ENCODE measurements around the gene ADGRL2. TPM values are rescaled to one million over a fixed set of nuclear protein-coding genes. Genes with fewer than 3 reads are reported as not detected.

Gene ADGRL2
- total and polyA plus RNA-seq, 9 of the 15 experiments (the other 6 are each of a cell fraction or from before 2014, with no cell fraction given): 0.03 to 0.15 (median 0.13) TPM; not detected in 6

- TF ChIP-seq, protein P1, sequence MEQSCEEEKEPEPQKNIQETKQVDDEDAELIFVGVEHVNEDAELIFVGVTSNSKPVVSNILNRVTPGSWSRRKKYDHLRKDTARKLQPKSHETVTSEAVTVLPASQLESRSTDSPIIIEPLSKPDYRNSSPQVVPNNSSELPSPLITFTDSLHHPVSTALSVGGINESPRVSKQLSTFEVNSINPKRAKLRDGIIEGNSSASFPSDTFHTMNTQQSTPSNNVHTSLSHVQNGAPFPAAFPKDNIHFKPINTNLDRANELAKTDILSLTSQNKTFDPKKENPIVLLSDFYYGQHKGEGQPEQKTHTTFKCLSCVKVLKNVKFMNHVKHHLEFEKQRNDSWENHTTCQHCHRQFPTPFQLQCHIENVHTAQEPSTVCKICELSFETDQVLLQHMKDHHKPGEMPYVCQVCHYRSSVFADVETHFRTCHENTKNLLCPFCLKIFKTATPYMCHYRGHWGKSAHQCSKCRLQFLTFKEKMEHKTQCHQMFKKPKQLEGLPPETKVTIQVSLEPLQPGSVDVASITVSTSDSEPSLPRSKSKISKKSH (CRISPR knock-in tag; IDR thresholded peaks at IDR 0.05): no peak
Measured at GRCh38 chr1:81756872-81757271, 43.9 kb upstream of the ADGRL2 start (continued).

GRCh38 chr1:81757398-81758020 is 43.2 kb upstream of the ADGRL2 start:
- no TSS peak for BruUV-seq (replicated peaks)
- 0% methylated on average over 8 of the region's 8 CpGs for WGBS (ENCODE audit: insufficient coverage, low coverage, missing lambda C conversion rate)
- no peak for TF ChIP-seq PHF8 (IDR thresholded peaks at IDR 0.05; ENCODE audit: borderline replicate concordance, low read length)
- no peak for TF ChIP-seq PHB2 (IDR thresholded peaks at IDR 0.05; ENCODE audit: low read depth)
- TF ChIP-seq ZNF584 (CRISPR knock-in tag; IDR thresholded peaks at IDR 0.05; ENCODE audit: low read depth): no peak
- TF ChIP-seq, protein P2, sequence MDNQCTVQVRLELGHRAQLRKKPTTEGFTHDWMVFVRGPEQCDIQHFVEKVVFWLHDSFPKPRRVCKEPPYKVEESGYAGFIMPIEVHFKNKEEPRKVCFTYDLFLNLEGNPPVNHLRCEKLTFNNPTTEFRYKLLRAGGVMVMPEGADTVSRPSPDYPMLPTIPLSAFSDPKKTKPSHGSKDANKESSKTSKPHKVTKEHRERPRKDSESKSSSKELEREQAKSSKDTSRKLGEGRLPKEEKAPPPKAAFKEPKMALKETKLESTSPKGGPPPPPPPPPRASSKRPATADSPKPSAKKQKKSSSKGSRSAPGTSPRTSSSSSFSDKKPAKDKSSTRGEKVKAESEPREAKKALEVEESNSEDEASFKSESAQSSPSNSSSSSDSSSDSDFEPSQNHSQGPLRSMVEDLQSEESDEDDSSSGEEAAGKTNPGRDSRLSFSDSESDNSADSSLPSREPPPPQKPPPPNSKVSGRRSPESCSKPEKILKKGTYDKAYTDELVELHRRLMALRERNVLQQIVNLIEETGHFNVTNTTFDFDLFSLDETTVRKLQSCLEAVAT (IDR thresholded peaks at IDR 0.05): no peak
- TF ChIP-seq SMARCB1 (IDR thresholded peaks at IDR 0.05; ENCODE audit: insufficient read length, low read depth): no peak
- TF ChIP-seq ESRRA (IDR thresholded peaks at IDR 0.05; ENCODE audit: borderline replicate concordance, low read depth): no peak
- TF ChIP-seq CREB3 (tag; conservative IDR thresholded peaks at IDR 0.05; ENCODE audit: low read depth): no peak
- TF ChIP-seq HIVEP1 (CRISPR knock-in tag; IDR thresholded peaks at IDR 0.05): no peak
- TF ChIP-seq, protein P3, sequence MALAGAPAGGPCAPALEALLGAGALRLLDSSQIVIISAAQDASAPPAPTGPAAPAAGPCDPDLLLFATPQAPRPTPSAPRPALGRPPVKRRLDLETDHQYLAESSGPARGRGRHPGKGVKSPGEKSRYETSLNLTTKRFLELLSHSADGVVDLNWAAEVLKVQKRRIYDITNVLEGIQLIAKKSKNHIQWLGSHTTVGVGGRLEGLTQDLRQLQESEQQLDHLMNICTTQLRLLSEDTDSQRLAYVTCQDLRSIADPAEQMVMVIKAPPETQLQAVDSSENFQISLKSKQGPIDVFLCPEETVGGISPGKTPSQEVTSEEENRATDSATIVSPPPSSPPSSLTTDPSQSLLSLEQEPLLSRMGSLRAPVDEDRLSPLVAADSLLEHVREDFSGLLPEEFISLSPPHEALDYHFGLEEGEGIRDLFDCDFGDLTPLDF (CRISPR knock-in tag; IDR thresholded peaks at IDR 0.05): no peak
- TF ChIP-seq PURB (CRISPR knock-in tag; IDR thresholded peaks at IDR 0.05; ENCODE audit: low read depth): no peak
- TF ChIP-seq PCBP2 (IDR thresholded peaks at IDR 0.05; ENCODE audit: low read depth, low read length, poor library complexity, severe bottlenecking): no peak
- no peak for TF ChIP-seq ZNF589 (CRISPR knock-in tag; IDR thresholded peaks at IDR 0.05; ENCODE audit: low read depth)
- TF ChIP-seq CBX1 (IDR thresholded peaks at IDR 0.05; ENCODE audit: low read depth): no peak
- CTCF ChIA-PET (ENCODE audit: low intra/inter-chr PET ratio): no interaction called here
- Histone ChIP-seq H3K4me3 (no peak overlapping the region), H3K9me3 (replicated peaks; ENCODE audit: control insufficient read depth, insufficient read depth, low read depth, low read length) (no peaks in the 10 kb centered on the region; the same call in 1 of the 2 replicates), H2AFZ (ENCODE audit: low read depth, low read length) (no peak overlapping the region), H3K4me2 (ENCODE audit: insufficient read depth, low read length) (no peak overlapping the region), H3K4me1 (replicated peaks in 1 of 2; ENCODE audit: control insufficient read depth in 2 of 2, insufficient read depth in 2 of 2, low read length in 2 of 2) (no peaks in the 10 kb centered on the region), H3K9me1 (ENCODE audit: control insufficient read depth, insufficient read depth, low read length) (no peaks in the 10 kb centered on the region), H3K79me2 (ENCODE audit: control insufficient read depth, insufficient read depth, low read length) (no peaks in the 10 kb centered on the region), H3K9ac (ENCODE audit: insufficient read depth in 1 of 2, low read depth in 2 of 2, low read length in 2 of 2) (no peak overlapping the region), H3K36me3 (ENCODE audit: control insufficient read depth, insufficient read depth, low read length) (no peaks in the 10 kb centered on the region), H3K27ac (ENCODE audit: extremely low read depth, low read depth, low read length) (no peak overlapping the region), H4K20me1 (replicated peaks; ENCODE audit: control insufficient read depth, insufficient read depth, low read length) (no peaks in the 10 kb centered on the region), H3K27me3 (ENCODE audit: control insufficient read depth in 2 of 2, insufficient read depth in 2 of 2, low read length in 2 of 2) (no peaks in the 10 kb centered on the region)
- intact Hi-C loops (cut with micrococcal nuclease) (no loop called here), in situ Hi-C loops (cut with MboI) (no loop called here)
- FAIRE-seq (no peak), DNase-seq (ENCODE audit: extremely low read depth in 1 of 4, low spot score in 3 of 4) (no peak), ATAC-seq (no peak)
- POLR2A ChIA-PET: no interaction called here
